Muscle layer of duodenum (tissue), 2 donors: ENCODE results near the gene RPS5.

Experiments
- H3K27ac ChIP-seq: one replicate; pipeline ENCODE4 v1.7.0; 2013; ENCODE audit warnings: mild to moderate bottlenecking, low read length
- H3K27me3 ChIP-seq: one replicate; pipeline ENCODE4 v1.7.0; 2013; ENCODE audit warnings: low read depth, mild to moderate bottlenecking, control low read depth, low read length
- H3K36me3 ChIP-seq, 2 donors: one replicate each; pipeline ENCODE4 v1.7.0; 2013; ENCODE audit warnings: low read length in 2 of 2, control low read depth in 1 of 2, mild to moderate bottlenecking in 1 of 2; ENCODE audit not compliant: insufficient read depth in 2 of 2, control insufficient read depth in 1 of 2
- H3K4me1 ChIP-seq, 2 donors: one replicate each; pipeline ENCODE4 v1.7.0; 2013; ENCODE audit warnings: low read length in 2 of 2, mild to moderate bottlenecking in 2 of 2, control low read depth in 1 of 2, moderate library complexity in 1 of 2; ENCODE audit not compliant: insufficient read depth in 2 of 2, control insufficient read depth in 1 of 2
- H3K4me3 ChIP-seq, 2 donors: one replicate each; pipeline ENCODE4 v1.7.0; 2013; ENCODE audit warnings: low read length in 2 of 2, low read depth in 1 of 2, mild to moderate bottlenecking in 1 of 2
- H3K9me3 ChIP-seq, 2 donors: one replicate each; pipeline ENCODE4 v1.7.0; 2013; ENCODE audit warnings: low read length in 2 of 2, control low read depth in 1 of 2, mild to moderate bottlenecking in 1 of 2; ENCODE audit not compliant: control insufficient read depth in 1 of 2
- donor health status: healthy.

The RPS5 gene

DNA sequence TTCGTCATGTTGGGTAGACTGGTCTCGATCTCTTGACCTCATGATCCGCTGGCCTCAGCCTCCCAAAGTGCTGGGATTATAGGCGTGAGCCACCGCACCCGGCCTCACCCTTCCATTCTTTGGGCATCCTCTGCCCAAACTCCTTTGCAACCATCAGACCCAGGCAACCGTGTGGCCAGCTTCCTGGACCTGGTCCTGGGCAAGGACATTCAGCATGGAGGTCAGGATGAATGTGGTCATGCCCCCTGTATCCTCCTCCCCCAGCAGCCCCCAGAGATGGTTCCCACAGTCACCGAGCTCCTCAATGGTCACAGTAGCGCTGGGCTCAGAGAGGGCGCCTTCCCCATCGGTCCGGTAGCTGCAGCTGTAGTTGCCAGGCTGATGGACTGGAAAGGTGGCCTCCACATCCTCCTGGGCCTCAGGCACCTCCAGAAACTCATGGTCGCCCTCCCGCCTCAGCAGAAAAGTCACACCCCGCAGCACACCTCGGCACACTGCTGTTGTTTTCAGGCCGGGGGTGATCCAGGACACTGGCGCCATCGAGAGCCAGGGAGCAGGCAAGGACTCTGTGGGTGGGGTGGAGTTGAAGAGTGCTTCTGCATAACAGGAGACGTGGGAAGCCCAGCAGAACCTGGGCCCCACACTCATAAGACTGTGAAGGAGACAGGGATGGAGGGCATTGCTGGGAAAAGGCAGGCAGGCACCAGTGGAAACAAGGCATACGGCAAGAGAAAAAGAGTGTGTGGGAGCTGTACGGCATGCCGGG lies 34.9 kb upstream of the RPS5 start:
- H3K9me3 ChIP-seq = no peaks in the 10 kb centered on the region
- no peak overlapping the region for H3K4me3 ChIP-seq
- no peak overlapping the region for H3K27ac ChIP-seq
- H3K36me3 ChIP-seq = peaks cover 0 to 4% of the 10 kb centered on the region in 2 donors
- peaks cover 15% of the 10 kb centered on the region for H3K27me3 ChIP-seq
- peaks cover 0 to 32% of the 10 kb centered on the region in 2 donors for H3K4me1 ChIP-seq

GRCh38 chr19:58352760-58353671 lies 34.1 kb upstream of the RPS5 start, which contains the start of gene A1BG:
Gene A1BG (minus strand): TSS chr19:58353492. CDS start chr19:58353437, 55 bp downstream.
- no peak within 1 kb of the TSS for H3K4me3 ChIP-seq
- peaks cover 14% of the 10 kb centered on the region for H3K27me3 ChIP-seq
- no peak within 1 kb of the TSS for H3K27ac ChIP-seq
- H3K9me3 ChIP-seq = no peaks in the 10 kb centered on the region
- H3K36me3 ChIP-seq = peaks cover 0 to 4% of the 10 kb centered on the region in 2 donors
- peaks cover 0 to 30% of the 10 kb centered on the region in 2 donors for H3K4me1 ChIP-seq

- Histone ChIP-seq H3K4me3 (no peak overlapping the region), H3K36me3 (peaks cover 0 to 4% of the 10 kb centered on the region in 2 donors), H3K27me3 (peaks cover 14% of the 10 kb centered on the region), H3K9me3 (no peaks in the 10 kb centered on the region), H3K27ac (no peak overlapping the region), H3K4me1 (peaks cover 0 to 30% of the 10 kb centered on the region in 2 donors)
Measured at GRCh38 chr19:58353717-58354477, 33.2 kb upstream of the RPS5 start.

GRCh38 chr19:58354478-58355030 lies 32.5 kb upstream of the RPS5 start:
- H3K9me3 ChIP-seq = no peaks in the 10 kb centered on the region
- no peak overlapping the region for H3K27ac ChIP-seq
- peaks cover 0 to 30% of the 10 kb centered on the region in 2 donors for H3K4me1 ChIP-seq
- H3K27me3 ChIP-seq = peaks cover 14% of the 10 kb centered on the region
- H3K4me3 ChIP-seq = no peak overlapping the region
- peaks cover 0 to 4% of the 10 kb centered on the region in 2 donors for H3K36me3 ChIP-seq

DNA sequence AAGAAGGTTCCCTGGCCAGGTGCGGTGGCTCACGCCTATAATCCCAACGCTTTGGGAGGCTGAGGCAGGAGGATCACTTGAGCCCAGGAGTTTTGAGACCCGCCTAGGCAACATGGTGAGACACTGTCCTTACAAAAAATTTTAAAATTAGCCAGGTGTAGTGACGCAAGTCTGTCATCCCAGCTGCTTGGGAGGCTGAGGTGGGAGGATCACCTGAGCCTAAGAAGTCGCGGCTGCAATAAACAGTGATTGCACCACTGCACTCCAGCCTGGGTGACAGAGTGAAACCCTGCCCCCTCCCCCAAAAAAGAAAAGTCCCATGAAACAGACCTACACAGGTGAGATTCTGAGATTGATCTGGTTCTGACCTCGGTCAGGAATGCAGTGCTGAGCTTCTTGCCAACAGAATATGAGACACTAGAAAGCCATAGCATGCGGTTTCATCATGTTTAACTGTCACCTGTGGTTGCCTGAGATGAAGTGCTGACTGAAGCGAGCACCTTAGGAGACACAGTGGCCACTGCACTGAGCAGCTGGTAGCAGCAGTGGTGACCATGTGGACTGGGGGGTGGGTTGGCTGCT lies 31.8 kb upstream of the RPS5 start:
- H3K27me3 ChIP-seq = peaks cover 14% of the 10 kb centered on the region
- no peaks in the 10 kb centered on the region for H3K9me3 ChIP-seq
- no peak overlapping the region for H3K27ac ChIP-seq
- peaks cover 0 to 23% of the 10 kb centered on the region in 2 donors for H3K4me1 ChIP-seq
- peaks cover 0 to 3% of the 10 kb centered on the region in 2 donors for H3K36me3 ChIP-seq
- H3K4me3 ChIP-seq = no peak overlapping the region

GRCh38 chr19:58355908-58356765 lies 30.9 kb upstream of the RPS5 start:
- Histone ChIP-seq H3K4me1 (peaks cover 0 to 19% of the 10 kb centered on the region in 2 donors), H3K4me3 (peak overlapping the region in 1 of 2 donors; percentile 58), H3K27ac (no peak overlapping the region), H3K36me3 (no peaks in the 10 kb centered on the region), H3K9me3 (no peaks in the 10 kb centered on the region), H3K27me3 (peaks cover 14% of the 10 kb centered on the region)

GRCh38 chr19:58356766-58357480 lies 30.1 kb upstream of the RPS5 start:
- Histone ChIP-seq H3K4me3 (peak overlapping the region in 1 of 2 donors; percentile 58), H3K9me3 (no peaks in the 10 kb centered on the region), H3K4me1 (peaks cover 0 to 25% of the 10 kb centered on the region in 2 donors), H3K27ac (no peak overlapping the region), H3K27me3 (peaks cover 14% of the 10 kb centered on the region), H3K36me3 (no peaks in the 10 kb centered on the region)

GRCh38 chr19:58357481-58358145 lies 29.5 kb upstream of the RPS5 start:
- H3K27me3 ChIP-seq = peaks cover 9% of the 10 kb centered on the region
- H3K27ac ChIP-seq = no peak overlapping the region
- H3K4me3 ChIP-seq = peak overlapping the region in 1 of 2 donors; percentile 58
- no peaks in the 10 kb centered on the region for H3K9me3 ChIP-seq
- no peaks in the 10 kb centered on the region for H3K36me3 ChIP-seq
- peaks cover 0 to 25% of the 10 kb centered on the region in 2 donors for H3K4me1 ChIP-seq

DNA sequence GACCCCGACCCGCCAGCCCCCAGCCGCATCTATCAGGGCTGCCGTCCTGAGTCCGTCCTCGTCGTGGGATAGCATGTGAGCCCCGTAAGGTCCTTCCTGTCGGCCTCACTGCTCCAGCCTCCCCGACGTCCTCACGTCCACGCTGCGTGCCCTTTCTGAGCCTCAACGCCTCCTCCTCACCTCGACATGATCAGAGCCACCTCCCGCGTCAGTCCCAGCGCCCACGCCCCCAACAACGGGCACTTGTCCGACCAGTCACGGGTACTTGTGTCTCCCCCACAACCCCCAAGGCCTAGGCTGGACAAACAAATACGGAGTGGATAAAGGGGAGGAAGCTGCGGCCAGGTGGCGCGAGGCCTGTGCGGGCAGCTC lies 25.2 kb upstream of the RPS5 start:
- Histone ChIP-seq H3K4me1 (peaks cover 0 to 12% of the 10 kb centered on the region in 2 donors), H3K27ac (peak overlapping the region; percentile 96), H3K27me3 (no peaks in the 10 kb centered on the region), H3K36me3 (peaks cover 0 to 8% of the 10 kb centered on the region in 2 donors), H3K9me3 (no peaks in the 10 kb centered on the region), H3K4me3 (peak overlapping the region; percentile 86 to 88)
